ENCODE results near the gene OPHN1. TPM values are rescaled to one million over a fixed set of nuclear protein-coding genes. Genes with fewer than 3 reads are reported as not detected.

The OPHN1 gene
- total RNA-seq, 3 donors from 2014 or later, result 7.5 to 9.5 (median 7.6) TPM

GRCh38 chrX:68199062-68199848, 234.0 kb downstream of the OPHN1 start:
- TF ChIP-seq, protein P1, sequence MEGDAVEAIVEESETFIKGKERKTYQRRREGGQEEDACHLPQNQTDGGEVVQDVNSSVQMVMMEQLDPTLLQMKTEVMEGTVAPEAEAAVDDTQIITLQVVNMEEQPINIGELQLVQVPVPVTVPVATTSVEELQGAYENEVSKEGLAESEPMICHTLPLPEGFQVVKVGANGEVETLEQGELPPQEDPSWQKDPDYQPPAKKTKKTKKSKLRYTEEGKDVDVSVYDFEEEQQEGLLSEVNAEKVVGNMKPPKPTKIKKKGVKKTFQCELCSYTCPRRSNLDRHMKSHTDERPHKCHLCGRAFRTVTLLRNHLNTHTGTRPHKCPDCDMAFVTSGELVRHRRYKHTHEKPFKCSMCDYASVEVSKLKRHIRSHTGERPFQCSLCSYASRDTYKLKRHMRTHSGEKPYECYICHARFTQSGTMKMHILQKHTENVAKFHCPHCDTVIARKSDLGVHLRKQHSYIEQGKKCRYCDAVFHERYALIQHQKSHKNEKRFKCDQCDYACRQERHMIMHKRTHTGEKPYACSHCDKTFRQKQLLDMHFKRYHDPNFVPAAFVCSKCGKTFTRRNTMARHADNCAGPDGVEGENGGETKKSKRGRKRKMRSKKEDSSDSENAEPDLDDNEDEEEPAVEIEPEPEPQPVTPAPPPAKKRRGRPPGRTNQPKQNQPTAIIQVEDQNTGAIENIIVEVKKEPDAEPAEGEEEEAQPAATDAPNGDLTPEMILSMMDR (IDR thresholded peaks at IDR 0.05), result no peak
- H3K9me3 ChIP-seq, result no peaks in the 10 kb centered on the region
- intact Hi-C loops (cut with DNase I, micrococcal nuclease), result loop anchor here in 1 of 2 donors (10.0 kb wide), 1 partner anchor 266 kb away; no protein-coding TSS in a partner anchor
- H3K4me3 ChIP-seq, result no peak overlapping the region
- no peaks in the 10 kb centered on the region for H3K36me3 ChIP-seq (ENCODE audit: low read depth)
- DNase-seq, result no peak
- ATAC-seq, result no peak
- no peaks in the 10 kb centered on the region for H3K4me1 ChIP-seq (ENCODE audit: low read depth)

- intact Hi-C loops (cut with DNase I, micrococcal nuclease), result loop anchor here in 1 of 2 donors (10.0 kb wide), 1 partner anchor 268 kb away; no protein-coding TSS in a partner anchor
- no peaks in the 10 kb centered on the region for H3K4me1 ChIP-seq (ENCODE audit: low read depth)
- peak; percentile 92 for ATAC-seq
Measured at GRCh38 chrX:68196939-68197791, 236.1 kb downstream of the OPHN1 start.

GRCh38 chrX:68195561-68195960, 237.7 kb downstream of the OPHN1 start:
- DNase-seq (no peak), ATAC-seq (peak; percentile 48)
- intact Hi-C loops (cut with DNase I, micrococcal nuclease), result loop anchor here in 1 of 2 donors (10.0 kb wide), 1 partner anchor 269 kb away; no protein-coding TSS in a partner anchor
- Histone ChIP-seq H3K9me3 (no peaks in the 10 kb centered on the region), H3K4me1 (ENCODE audit: low read depth) (no peaks in the 10 kb centered on the region), H3K36me3 (ENCODE audit: low read depth) (no peaks in the 10 kb centered on the region), H3K4me3 (no peak overlapping the region)
- TF ChIP-seq, protein P1 (IDR thresholded peaks at IDR 0.05), result no peak

More at GRCh38 chrX:68196939-68197791, 236.1 kb downstream of the OPHN1 start:
- no peaks in the 10 kb centered on the region for H3K9me3 ChIP-seq
- TF ChIP-seq, protein P1 (IDR thresholded peaks at IDR 0.05), result no peak
- no peak overlapping the region for H3K4me3 ChIP-seq
- DNase-seq, result peak in 1 of 3 donors; percentile 48
- no peaks in the 10 kb centered on the region for H3K36me3 ChIP-seq (ENCODE audit: low read depth)

GRCh38 chrX:68193786-68194185, 239.5 kb downstream of the OPHN1 start:
- TF ChIP-seq, protein P1 (IDR thresholded peaks at IDR 0.05), result no peak
- DNase-seq (no peak), ATAC-seq (no peak)
- H3K36me3 ChIP-seq (ENCODE audit: low read depth), result no peaks in the 10 kb centered on the region
- no peaks in the 10 kb centered on the region for H3K4me1 ChIP-seq (ENCODE audit: low read depth)
- H3K4me3 ChIP-seq, result no peak overlapping the region
- H3K9me3 ChIP-seq, result no peaks in the 10 kb centered on the region
- intact Hi-C loops (cut with DNase I, micrococcal nuclease), result loop anchor here in 1 of 2 donors (10.0 kb wide), 1 partner anchor 271 kb away; no protein-coding TSS in a partner anchor

GRCh38 chrX:68193234-68193633, 240.1 kb downstream of the OPHN1 start:
- Histone ChIP-seq H3K4me3 (no peak overlapping the region), H3K4me1 (ENCODE audit: low read depth) (no peaks in the 10 kb centered on the region), H3K36me3 (ENCODE audit: low read depth) (no peaks in the 10 kb centered on the region), H3K9me3 (no peaks in the 10 kb centered on the region)
- TF ChIP-seq, protein P1 (IDR thresholded peaks at IDR 0.05), result no peak
- DNase-seq, result no peak
- ATAC-seq, result no peak
- intact Hi-C loops (cut with DNase I, micrococcal nuclease), result loop anchor here in 1 of 2 donors (10.0 kb wide), 1 partner anchor 272 kb away; no protein-coding TSS in a partner anchor

Data from mucosa of descending colon (tissue), 3 donors.